ENCODE results near the gene SPOUT1.
"Not testable (repeated sequence)": the region's sequence is repeated elsewhere in the genome, so short reads cannot be mapped to it uniquely, and the experiment has no call there.

SPOUT1 gene

DNA sequence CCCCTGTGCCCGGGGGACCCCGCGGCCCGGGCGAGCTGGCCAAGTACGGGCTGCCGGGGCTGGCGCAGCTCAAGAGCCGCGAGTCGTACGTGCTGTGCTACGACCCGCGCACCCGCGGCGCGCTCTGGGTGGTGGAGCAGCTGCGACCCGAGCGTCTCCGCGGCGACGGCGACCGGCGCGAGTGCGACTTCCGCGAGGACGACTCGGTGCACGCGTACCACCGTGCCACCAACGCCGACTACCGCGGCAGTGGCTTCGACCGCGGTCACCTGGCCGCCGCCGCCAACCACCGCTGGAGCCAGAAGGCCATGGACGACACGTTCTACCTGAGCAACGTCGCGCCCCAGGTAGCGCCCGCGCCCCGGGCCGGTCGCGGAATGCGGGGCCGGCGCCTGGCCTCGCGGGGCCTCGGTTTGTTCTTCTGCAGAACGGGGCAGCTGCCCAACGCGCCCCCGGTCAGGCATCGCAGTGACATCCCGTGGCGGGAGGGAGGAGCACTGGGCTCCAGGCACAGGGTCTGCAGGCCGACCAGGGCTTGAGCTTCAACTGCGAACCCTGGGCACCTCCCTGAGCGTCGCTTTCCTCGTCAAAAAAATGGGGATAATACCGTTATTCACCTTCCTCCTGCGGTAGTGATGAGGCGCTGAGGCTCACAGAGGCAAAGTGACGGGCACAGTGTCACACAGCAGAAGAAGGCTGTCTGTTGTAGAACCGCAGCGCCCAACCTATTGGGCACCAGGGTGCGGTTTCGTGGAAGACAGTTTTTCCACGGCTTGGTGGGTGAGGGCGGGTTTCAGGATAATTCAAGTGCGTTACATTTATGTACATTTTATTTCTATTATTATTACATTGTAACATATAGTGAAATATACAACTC is 10.5 kb downstream of the SPOUT1 start:
- peak overlapping the region; percentile 71 for H3K4me3 ChIP-seq (ENCODE audit: low read depth, low read length)
- no peak for DNase-seq (ENCODE audit: low read depth)

DNA sequence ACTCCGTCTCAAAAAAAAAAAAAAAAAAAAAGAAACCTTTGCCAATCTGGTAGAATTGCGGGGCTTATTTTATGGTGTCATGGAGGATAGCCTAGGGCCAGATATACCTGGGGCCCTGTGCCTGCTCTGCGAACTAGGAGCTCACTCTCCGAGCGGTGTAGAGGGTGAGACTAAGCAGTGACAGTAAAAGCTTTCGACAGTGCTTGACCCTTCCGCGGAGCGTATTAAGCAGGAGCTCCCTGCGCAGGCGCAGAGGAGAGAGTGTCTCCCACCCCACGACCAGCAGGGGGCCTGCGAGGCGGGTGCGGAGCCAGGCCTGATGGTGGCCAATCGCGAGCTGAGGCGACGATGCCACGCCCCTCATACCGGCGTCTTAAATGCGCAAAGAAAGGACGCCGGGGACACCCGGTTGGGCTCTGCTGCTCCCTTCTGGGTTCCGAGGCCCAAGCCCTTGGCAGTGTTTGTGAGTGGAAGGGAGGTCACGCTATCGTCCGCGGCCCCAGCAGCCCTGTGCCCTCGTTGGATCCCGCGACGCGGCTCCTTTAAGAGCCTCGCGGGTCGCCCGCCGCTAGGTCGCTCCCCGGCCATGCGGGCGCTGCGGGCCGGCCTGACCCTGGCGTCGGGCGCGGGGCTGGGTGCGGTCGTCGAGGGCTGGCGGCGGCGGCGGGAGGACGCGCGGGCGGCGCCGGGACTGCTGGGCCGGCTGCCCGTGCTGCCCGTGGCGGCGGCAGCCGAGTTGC is 11.3 kb downstream of the SPOUT1 start, which contains the start of gene ENDOG:
ENDOG (plus strand) TSS at position 402 of the 740 bp plus-strand sequence; CDS start at position 587, 185 bp downstream.
- peak within 1 kb of the TSS; percentile 71 for H3K4me3 ChIP-seq (ENCODE audit: low read depth, low read length)
- DNase-seq (ENCODE audit: low read depth), result peak; percentile 77

DNA sequence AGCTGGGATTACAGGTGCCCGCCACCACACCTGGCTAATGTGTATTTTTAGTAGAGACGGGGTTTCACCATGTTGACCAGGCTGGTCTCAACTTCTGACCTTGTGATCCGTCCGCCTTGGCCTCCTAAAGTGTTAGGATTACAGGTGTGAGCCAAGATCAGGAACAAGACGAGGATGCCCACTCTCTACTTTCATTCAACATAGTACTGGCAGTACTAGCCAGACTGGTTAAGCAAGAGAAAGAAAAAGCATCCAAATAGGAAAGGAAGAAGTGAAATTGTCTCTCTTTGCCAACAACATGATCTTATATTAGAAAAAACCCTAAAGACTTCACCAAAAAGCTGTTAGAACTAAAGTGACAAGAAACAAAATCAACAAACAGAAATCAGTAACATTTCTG is 18.7 kb downstream of the SPOUT1 start:
- no peak for DNase-seq (ENCODE audit: low read depth)
- H3K4me3 ChIP-seq (ENCODE audit: low read depth, low read length), result no peak overlapping the region

DNA sequence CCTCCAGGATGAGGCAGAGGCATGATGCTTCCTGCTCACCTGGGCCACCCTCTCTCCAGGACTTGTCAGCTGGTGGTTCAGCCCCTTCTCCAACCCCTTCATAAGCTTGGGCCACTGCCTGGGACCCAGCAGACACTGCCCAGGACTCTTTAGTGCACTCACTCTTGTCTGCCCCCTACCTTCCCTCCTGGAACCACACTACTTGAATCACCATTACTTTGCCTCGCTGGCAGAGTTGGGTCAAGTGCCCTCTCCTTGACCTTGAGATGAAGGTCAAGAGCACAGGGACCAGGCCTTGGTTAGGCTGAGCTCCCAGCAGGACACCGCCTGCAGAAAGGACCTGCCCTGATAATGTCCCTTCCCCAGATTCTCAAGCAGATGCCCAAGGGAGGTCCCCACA is 19.8 kb downstream of the SPOUT1 start:
- DNase-seq (ENCODE audit: low read depth), result no peak
- H3K4me3 ChIP-seq (ENCODE audit: low read depth, low read length), result no peak overlapping the region

DNA sequence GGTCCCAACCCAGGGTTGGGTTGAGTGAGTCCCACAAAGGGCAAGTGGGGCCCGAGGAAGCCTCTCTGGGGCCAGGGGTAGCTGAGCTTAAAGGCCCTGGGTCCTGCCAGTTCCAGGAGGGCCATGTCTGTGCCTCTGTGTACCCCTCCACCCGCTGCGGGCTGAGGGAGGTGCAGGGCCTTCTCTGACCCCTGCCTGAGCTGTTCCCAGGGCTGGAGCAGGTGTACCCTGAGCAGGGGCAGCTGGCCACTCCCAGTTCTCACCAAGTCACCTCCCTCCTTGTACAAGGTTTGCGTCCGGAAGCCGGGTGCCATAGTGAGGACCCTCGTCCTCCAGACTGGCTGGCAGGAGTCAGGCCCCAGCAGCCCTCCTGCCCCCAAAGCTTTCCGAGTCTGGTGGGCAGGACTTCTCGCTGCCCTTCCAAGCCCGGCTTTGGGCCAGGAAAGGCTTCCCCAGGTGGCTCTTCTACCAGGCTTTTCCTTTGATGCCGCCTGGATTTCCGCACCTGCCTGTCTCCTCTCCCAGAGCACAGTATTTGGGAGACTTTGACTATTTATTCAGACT is 20.5 kb downstream of the SPOUT1 start:
- H3K4me3 ChIP-seq (ENCODE audit: low read depth, low read length), result no peak overlapping the region
- DNase-seq (ENCODE audit: low read depth), result no peak

DNA sequence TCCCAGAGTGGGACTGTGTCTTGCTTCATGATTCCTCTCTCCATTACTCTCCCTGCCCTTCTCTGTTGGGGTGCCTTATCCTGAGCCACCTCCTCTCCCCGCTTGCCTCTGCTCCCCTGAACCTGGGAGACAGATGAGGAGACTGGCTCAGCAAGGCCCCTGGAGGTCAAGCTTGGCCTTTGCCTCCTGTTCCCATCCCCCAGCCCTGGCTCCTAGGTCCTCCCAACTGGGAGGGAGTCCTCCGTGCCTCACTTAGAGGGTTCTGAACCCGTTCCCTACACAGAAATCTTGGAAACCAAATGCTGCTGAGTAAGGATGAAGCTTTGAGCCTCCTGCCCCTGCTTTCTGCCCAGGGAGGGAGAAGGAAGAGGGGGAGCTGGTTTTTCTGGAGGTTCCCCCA is 21.1 kb downstream of the SPOUT1 start:
- H3K4me3 ChIP-seq (ENCODE audit: low read depth, low read length), result no peak overlapping the region
- DNase-seq (ENCODE audit: low read depth), result no peak

DNA sequence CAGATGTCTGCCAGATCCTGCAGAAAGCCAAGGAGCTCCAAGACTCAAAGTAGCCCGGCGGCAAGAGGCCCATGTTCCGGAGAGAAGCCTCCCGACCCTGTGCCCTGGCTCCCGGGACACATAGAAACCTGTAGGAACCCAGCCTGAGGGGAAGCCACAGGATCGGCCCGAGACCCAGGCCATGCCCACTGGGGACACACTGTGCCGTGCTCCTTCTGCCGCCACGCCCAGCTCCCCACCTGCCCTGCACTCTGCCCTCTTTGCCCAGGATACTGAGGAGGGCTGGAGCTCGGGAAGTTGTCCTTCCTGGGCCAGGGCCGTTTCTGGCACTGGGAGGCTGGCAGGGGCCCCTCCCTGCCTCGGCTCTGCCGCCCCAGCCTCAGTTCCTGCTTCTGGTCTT is 21.8 kb downstream of the SPOUT1 start:
- no peak for DNase-seq (ENCODE audit: low read depth)
- H3K4me3 ChIP-seq (ENCODE audit: low read depth, low read length), result no peak overlapping the region

DNA sequence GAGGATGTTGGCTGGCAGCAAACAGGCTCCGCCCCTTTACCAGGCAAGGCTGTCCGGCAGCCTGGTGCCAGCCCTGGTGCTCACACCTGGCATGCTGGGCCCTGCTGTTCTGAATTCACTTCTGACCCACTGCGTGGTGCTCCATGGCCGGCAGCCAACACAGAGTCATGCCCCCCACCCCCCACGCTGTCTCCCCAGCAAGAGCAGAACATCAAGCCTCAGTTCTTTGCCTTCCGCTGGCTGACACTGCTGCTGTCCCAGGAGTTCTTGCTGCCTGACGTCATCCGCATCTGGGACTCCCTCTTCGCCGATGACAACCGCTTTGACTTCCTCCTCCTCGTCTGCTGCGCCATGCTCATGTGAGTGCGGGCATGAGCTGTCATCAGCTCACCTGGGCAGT is 23.9 kb downstream of the SPOUT1 start:
- H3K4me3 ChIP-seq (ENCODE audit: low read depth, low read length), result no peak overlapping the region
- no peak for DNase-seq (ENCODE audit: low read depth)

DNA sequence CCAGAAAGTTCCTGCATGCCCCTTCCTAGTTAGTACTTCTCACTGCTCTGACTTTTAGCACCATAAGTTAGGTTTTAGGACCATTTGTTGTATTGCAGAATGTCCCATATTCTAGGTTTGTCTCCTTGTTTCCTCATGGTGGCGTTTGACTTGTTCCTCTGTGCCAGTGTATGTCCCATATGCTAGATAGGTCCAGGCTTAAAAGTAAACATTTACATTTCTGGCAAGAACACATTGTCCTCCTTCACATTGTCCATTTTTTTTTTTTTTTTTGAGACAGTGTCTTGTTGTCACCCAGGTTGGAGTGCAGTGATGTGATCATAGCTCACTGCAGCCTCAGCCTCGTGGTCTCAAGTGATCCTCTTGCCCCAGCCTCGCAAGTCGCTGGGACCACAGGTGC is 27.1 kb downstream of the SPOUT1 start:
- no peak for DNase-seq (ENCODE audit: low read depth)
- no peak overlapping the region for H3K4me3 ChIP-seq (ENCODE audit: low read depth, low read length)

DNA sequence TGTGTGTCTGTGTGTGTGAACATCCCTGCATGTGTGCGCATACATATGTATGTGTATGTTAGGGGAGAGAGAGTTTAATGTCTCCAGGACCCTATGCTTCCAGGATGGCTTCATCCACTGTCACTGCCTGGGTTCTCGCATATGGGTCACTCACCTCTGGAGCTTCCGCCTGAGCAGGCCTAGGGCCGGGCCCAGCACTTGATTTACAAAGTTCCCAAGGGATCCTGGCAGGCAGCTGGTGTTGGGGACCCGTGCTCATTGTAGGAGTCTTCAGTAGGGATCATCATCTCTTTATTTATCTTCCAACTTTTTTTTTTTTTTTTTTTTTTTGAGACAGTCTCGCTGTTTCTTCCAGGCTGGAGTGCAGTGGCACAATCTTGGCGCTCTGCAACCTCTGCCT is 29.5 kb downstream of the SPOUT1 start:
- DNase-seq (ENCODE audit: low read depth), result no peak
- H3K4me3 ChIP-seq (ENCODE audit: low read depth, low read length), result no peak overlapping the region

DNA sequence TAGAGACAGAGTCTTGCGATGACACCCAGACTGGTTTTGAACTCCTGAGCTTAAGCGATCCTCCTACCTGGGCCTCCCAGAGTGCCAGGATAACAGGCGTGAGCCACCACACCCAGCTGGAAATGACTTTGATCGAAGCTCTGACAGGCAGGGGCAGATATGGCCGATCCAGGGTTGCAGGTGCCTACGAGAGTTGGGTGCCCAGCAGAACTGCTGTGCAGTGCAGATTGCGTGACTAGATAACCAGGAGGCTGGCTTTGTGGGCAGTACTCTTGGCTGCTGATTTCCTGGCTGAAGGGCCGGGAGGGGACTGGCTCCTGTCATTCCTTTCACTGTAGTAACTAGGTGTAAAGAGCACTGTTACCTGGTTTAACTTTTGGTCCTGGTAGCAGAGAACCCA is 30.7 kb downstream of the SPOUT1 start:
- DNase-seq (ENCODE audit: low read depth), result no peak
- no peak overlapping the region for H3K4me3 ChIP-seq (ENCODE audit: low read depth, low read length)

DNA sequence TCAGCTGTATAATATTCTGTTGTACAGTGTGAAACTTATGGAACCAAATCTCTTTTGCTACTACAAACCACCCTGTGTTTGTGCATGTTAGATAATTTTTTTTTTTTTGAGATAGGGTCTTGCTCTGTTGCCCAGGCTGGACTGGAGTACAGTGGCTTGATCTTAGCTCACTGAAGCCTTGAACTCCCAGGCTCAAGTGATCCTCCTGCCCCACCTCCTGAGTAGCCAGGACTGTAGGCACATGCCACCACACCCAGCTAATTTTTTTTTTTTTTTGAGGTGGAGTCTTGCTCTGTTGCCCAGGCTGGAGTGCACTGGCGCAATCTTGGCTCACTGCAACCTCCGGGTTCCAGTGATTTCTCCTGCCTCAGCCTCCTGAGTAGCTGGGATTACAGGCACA is 34.6 kb downstream of the SPOUT1 start:
- not testable (repeated sequence) for DNase-seq (ENCODE audit: low read depth); H3K4me3 ChIP-seq (ENCODE audit: low read depth, low read length)

DNA sequence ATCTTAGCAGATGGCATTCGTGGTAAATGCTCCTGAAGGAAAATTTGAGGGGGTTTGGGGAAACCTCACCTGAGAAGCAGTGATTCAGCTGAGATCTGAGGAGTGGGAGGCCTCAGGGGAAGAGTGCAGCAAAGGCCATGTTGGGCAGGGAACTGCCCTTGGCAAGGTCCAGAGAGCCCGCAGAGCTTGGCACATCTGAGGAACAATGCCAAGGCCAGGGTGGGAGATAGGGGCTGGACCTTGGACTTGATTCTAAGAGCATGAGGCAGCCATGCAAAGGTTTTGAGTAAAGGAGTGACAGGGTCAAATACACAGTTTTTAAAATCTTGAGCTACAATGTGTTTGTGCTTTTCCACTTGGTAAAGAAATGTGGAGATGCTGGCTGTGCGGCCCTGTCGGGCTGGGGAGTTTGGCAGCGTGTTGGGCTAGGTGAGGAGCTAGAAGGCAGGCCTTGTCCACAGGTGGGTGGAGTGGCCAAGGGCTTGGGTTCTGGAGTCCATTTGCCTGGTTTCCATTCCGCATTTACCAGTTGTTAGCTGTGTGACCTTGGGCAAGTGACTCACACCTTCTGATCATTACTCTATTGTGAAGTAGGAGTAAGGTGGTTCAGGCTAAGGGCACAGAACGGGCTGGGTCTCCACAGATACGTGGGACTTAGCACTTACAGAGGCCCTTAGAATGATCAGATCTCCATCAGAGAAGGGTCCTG is 36.5 kb downstream of the SPOUT1 start:
- H3K4me3 ChIP-seq (ENCODE audit: low read depth, low read length), result no peak overlapping the region
- no peak for DNase-seq (ENCODE audit: low read depth)

DNA sequence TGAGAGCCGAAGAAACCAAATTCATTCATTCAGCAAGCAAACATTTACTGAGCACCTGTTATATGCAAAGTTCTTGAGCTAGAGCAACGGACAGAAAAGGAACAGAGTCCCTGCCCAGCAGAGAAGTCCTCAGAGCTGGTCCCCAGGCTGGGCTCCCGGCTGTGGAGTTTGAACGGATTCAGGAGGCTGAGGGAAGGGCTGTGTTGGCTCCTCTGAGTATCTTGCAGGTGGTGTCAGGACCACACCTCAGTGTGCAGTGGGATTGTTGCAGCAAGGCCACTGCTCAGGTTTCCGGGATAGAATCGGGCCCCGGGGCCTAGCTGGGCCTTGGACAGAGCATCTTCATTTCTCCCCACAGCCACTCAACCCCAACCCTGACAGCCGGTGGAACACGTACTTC is 37.5 kb downstream of the SPOUT1 start:
- no peak for DNase-seq (ENCODE audit: low read depth)
- H3K4me3 ChIP-seq (ENCODE audit: low read depth, low read length), result no peak overlapping the region

DNA sequence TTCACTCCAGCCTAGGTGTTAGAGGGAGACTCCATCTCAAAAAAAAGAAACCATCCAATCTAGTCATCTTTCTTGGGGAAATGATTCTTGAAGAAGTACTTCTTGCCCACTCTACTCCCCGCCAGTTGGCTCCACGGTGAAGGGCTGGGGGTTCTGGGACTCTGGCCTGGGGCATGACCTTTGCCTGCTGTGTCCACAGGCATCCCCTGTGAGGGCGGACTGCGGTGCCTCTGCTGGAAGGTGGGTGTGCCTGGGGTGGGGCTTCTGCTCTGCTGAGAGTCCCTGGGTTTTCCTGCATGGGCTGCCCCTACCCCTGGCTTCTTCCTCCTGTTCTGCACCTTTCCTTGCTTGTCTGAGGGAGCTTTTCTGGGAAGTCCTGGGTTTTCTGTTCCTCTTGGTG is 39.1 kb downstream of the SPOUT1 start:
- H3K4me3 ChIP-seq (ENCODE audit: low read depth, low read length), result no peak overlapping the region
- no peak for DNase-seq (ENCODE audit: low read depth)

DNA sequence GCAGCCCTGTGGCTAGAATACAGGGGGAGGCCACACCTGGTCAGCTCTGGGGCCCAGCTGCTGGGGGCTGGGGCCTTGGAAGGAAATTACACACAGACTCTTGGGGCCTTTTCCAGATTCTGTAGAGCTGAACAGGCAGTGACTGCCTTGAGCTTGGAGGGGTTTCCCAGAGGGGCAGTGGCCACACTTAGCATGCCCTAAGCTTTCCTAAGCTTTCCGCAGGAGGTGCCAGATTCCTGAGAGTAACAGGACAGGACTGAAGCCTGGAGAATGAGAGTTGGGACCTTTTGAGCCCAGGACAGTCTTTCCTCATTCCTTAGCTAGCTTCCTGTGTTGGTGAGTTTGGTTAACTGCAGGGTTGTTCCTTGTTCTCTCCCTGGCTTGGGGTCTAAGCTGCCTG is 41.1 kb downstream of the SPOUT1 start:
- H3K4me3 ChIP-seq (ENCODE audit: low read depth, low read length), result peak overlapping the region; percentile 98
- no peak for DNase-seq (ENCODE audit: low read depth)

DNA sequence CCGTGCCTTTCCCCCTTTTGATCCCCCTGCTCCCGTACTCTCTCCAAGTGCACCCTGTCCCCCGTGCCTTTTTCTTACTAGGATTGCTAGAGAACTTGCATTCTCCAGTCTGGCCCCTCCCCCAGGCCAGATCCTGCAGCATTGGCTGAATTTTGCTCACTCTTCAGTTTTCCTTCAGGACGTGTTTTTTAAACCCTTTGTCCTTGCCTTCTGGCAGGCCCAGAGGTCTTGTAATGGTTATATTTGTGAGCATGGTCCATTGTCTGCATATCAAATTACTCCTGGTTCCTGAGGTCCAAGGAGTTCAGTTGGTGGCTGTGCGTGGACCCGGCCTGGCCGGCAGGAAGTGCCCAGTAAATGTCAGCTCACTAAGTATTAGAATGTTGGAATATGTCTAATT is 41.9 kb downstream of the SPOUT1 start:
- DNase-seq (ENCODE audit: low read depth), result no peak
- peak overlapping the region; percentile 98 for H3K4me3 ChIP-seq (ENCODE audit: low read depth, low read length)

DNA sequence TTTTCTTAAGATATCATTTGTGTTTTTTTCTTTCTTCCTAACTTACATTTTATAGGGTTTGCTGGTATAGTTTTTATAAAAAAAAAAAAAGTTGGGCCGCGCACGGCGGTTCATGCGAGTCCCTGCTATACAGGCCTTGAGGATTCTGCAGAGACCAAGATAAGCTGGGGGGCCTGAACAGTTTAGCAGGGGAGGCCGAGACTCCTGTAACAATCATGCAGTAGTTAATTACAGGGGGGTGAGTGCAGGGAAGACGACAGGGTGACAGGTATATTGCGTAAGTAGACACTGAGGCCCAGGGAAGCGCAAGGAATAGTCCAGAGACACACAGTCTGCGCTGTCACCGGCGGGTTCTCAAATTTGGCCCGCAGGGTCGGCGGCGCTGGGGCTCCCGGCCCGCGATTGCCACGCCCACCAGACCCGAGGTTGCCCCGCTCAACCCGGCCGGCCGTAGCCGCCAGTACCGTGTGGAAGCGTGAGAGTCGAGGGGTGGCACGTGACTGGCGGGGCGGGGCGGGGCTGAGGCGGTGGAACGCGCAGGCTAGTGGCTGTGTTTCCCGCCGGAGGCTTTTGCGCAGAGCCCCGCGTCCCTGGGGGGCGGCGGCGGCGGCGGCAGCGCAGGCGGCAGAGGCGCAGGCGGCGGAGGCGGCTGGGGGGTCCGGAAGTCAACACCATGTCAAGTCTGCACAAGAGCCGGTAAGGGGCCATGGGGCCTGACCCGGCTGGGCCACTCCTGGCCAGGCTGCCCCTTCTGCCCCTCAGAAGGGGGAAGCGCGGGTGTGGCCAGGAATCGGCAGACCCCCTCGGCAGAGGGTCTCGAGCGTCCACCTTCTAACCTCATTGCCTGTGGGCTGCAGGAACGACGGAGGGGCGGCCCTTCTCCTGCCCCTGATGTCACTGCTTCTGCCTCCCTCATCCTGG is 42.7 kb downstream of the SPOUT1 start, which contains the start of gene TBC1D13:
TBC1D13 (plus strand) TSS at position 573 of the 921 bp plus-strand sequence; CDS start at position 674, 101 bp downstream.
- DNase-seq (ENCODE audit: low read depth), result peak; percentile 21
- H3K4me3 ChIP-seq (ENCODE audit: low read depth, low read length), result peak within 1 kb of the TSS; percentile 98

DNA sequence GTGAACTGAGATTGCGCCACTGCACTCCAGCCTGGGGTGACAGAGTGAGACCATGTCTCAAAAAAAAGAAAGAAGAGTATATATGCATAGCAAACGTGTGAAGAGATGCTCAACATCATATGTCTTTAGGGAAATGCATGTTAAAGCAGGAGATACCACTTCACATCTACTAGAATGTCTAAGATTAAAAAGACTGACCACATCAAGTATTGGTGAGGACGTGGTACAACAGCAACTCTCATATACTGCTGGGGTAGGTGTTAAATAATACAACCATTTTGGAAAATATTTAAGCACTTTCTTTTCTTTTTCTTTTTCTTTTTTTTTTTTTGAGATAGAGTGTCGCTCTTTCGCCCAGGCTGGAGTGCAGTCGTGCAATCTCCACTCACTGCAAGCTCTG is 44.2 kb downstream of the SPOUT1 start:
- no peak for DNase-seq (ENCODE audit: low read depth)

More for the DNA sequence above, 44.2 kb downstream of the SPOUT1 start:
- H3K4me3 ChIP-seq (ENCODE audit: low read depth, low read length), result no peak overlapping the region

Measured in skeletal muscle cell (primary cell).